KOPT-K1 (cell line): ENCODE data around the gene ELK4.
"Not testable (repeated sequence)": the region's sequence is repeated elsewhere in the genome, so short reads cannot be mapped to it uniquely, and the experiment has no call there.

ENCODE experiments used
- H3K27ac ChIP-seq: fragments of 200-600 bp; sonication (generic); 2 replicates; pipeline ENCODE4 v1.5.1; 2016; ENCODE audit warnings: antibody characterized with exemption, mild to moderate bottlenecking, low read depth, low read length; ENCODE audit not compliant: poor library complexity, severe bottlenecking
- H3K36me3 ChIP-seq: fragments of 200-600 bp; sonication (generic); 2 replicates; pipeline ENCODE4 v1.5.1; 2017; ENCODE audit warnings: antibody characterized with exemption, mild to moderate bottlenecking, low read length, moderate library complexity; ENCODE audit not compliant: insufficient read depth
- H3K9me3 ChIP-seq: fragments of 200-600 bp; sonication (generic); 2 replicates; pipeline ENCODE4 v1.5.1; 2017; ENCODE audit warnings: antibody characterized with exemption, low read length, mild to moderate bottlenecking; ENCODE audit not compliant: insufficient read depth, poor library complexity, severe bottlenecking

Gene ELK4

GRCh38 chr1:205650241-205650640, 18.4 kb upstream of the ELK4 start:
- Histone ChIP-seq H3K36me3 (no peaks in the 10 kb centered on the region), H3K27ac (no peak overlapping the region)

GRCh38 chr1:205645519-205645918, 13.7 kb upstream of the ELK4 start:
- no peak overlapping the region for H3K27ac ChIP-seq

More at GRCh38 chr1:205650241-205650640, 18.4 kb upstream of the ELK4 start:
- no peaks in the 10 kb centered on the region for H3K9me3 ChIP-seq

GRCh38 chr1:205642679-205643307, 11.0 kb upstream of the ELK4 start:
- no peaks in the 10 kb centered on the region for H3K9me3 ChIP-seq
- H3K27ac ChIP-seq = no peak overlapping the region
- H3K36me3 ChIP-seq = no peaks in the 10 kb centered on the region

More at GRCh38 chr1:205645519-205645918, 13.7 kb upstream of the ELK4 start:
- H3K9me3 ChIP-seq = no peaks in the 10 kb centered on the region
- H3K36me3 ChIP-seq = no peaks in the 10 kb centered on the region

GRCh38 chr1:205639567-205639966, 7.8 kb upstream of the ELK4 start:
- Histone ChIP-seq H3K36me3 (no peaks in the 10 kb centered on the region), H3K27ac (no peak overlapping the region), H3K9me3 (no peaks in the 10 kb centered on the region)

- Histone ChIP-seq H3K9me3 (no peaks in the 10 kb centered on the region), H3K36me3 (no peaks in the 10 kb centered on the region), H3K27ac (no peak overlapping the region)
Measured at GRCh38 chr1:205637854-205638468, 6.2 kb upstream of the ELK4 start.

DNA sequence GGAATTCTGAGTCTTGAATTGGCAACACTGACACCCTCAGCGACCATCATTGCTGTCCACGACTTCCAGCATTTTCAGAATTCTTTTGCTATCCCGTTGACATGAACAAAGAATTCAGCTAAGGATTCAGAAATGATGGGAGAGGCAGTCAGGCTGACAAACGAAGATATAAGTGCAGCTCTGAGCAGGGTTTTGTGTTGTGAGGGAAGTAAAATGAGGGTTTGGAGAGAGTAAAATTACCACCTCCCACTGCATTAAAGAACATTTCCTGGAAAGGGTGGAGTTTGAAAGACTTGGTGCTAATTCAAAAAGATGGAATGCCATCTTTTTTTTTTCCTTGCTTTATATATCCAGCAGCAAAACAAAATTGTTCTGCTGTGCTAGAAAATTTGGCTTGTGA, 4.9 kb upstream of the ELK4 start:
- Histone ChIP-seq H3K36me3 (no peaks in the 10 kb centered on the region), H3K9me3 (no peaks in the 10 kb centered on the region), H3K27ac (no peak overlapping the region)

DNA sequence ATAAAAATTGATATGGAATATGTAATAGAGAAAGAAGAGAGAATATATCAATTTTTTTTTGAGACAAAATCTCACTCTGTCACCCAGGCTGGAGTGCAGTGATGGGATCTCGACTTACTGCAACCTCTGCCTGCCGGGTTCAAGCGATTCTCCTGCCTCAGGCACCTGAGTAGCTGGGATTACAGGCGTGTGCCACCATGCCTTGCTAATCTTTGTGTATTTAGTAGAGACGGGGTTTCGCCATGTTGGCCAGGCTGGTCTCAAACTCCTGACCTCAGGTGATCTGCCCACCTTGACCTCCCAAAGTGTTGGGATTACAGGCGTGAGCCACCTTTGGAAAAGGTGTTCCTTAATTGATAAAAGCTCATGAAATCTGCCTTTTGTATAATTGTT, 4.3 kb upstream of the ELK4 start:
- not testable (repeated sequence) for H3K36me3 ChIP-seq, H3K27ac ChIP-seq

DNA sequence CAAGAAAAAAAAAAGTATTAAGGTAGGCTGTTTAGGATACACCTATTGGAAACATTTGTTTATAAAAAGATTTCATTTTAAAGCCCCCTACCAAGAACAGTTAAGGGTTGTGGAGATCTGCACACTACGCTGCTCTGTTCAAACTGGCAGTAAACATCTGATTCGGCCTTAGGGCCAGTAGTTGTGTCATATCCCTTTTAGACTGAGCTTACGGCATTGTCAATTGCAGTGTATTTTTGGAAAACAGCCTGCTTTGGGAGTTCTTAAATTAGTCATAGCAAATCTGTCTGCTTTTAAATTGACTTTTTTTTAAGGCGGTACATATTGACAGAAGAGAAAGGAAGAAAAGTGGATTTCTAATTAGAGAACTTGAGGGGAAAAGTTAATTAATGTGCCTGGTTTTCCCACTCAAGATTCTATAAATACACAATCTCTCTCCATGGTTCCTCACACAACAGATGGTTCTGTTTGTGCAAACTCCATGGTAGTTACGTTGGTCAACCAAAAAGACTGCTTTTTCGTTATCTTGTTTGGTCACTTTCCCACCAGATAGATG, 1.7 kb upstream of the ELK4 start:
- Histone ChIP-seq H3K9me3 (no peaks in the 10 kb centered on the region), H3K27ac (no peak overlapping the region), H3K36me3 (0 out of 2 replicates have a peak, but pooled peaks cover 2% of the 10 kb centered on the region)

More for the DNA sequence above, 4.3 kb upstream of the ELK4 start:
- not testable (repeated sequence) for H3K9me3 ChIP-seq

DNA sequence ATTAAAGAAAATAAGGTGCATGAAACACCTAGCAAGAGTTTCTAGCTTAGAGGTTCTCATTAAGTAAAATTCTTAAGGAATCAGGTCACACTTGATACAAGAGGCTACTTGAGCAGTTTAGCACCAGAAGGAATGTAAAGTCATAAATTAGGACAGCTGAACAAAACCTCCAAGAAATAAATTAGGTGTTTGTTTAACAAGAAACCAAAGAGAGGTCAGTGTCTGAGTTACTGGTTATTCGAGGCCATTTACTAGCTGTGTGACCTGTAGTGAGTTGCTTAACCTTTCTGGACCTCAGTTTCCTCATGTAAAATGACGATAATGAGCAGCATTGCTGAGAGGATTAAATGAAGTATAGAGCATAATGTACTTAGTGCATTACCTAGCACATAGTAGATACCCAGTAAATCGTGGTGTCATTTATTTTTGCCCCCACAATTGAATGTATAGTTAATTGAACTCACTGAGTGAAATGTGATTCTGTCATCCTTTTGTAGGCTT, 908 bp upstream of the ELK4 start:
- peak overlapping the region; percentile 83 for H3K27ac ChIP-seq
- H3K9me3 ChIP-seq = no peaks in the 10 kb centered on the region
- H3K36me3 ChIP-seq = peaks cover 10% of the 10 kb centered on the region; the same call in 1 of the 2 replicates

- Histone ChIP-seq H3K27ac (peak overlapping the region; percentile 83), H3K36me3 (peaks cover 19% of the 10 kb centered on the region), H3K9me3 (no peaks in the 10 kb centered on the region)
Measured at GRCh38 chr1:205631010-205631767, 622 bp downstream of the ELK4 start.

- Histone ChIP-seq H3K9me3 (no peaks in the 10 kb centered on the region), H3K27ac (peak overlapping the region; percentile 83), H3K36me3 (peaks cover 23% of the 10 kb centered on the region)
Measured at GRCh38 chr1:205630651-205631009, 1.2 kb downstream of the ELK4 start.

DNA sequence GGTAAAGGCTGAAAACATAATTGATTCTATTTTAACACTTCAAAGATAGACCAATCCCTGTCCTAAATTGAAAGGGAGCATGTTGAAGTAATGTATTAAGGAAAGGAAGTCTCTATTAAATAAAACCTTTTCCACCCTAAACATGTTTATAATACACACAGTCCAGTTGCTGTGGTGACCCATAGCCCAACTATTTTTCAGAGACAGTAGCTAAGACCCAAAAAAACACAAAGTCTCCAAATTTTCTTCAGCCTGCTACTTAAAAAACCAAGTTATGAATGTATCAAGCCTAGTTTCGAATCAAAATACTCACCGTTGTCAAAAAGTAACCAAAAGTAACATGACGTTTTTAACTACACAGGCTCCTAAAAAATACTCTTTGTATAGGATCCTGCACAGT, 1.6 kb downstream of the ELK4 start:
- Histone ChIP-seq H3K9me3 (no peaks in the 10 kb centered on the region), H3K27ac (peak overlapping the region; percentile 83), H3K36me3 (peaks cover 26% of the 10 kb centered on the region)

- Histone ChIP-seq H3K36me3 (peaks cover 31% of the 10 kb centered on the region), H3K27ac (peak overlapping the region; percentile 83), H3K9me3 (no peaks in the 10 kb centered on the region)
Measured at GRCh38 chr1:205629751-205630150, 2.1 kb downstream of the ELK4 start.

GRCh38 chr1:205627956-205628355, 3.9 kb downstream of the ELK4 start:
- peaks cover 49% of the 10 kb centered on the region for H3K36me3 ChIP-seq
- no peak overlapping the region for H3K27ac ChIP-seq
- H3K9me3 ChIP-seq = no peaks in the 10 kb centered on the region

DNA sequence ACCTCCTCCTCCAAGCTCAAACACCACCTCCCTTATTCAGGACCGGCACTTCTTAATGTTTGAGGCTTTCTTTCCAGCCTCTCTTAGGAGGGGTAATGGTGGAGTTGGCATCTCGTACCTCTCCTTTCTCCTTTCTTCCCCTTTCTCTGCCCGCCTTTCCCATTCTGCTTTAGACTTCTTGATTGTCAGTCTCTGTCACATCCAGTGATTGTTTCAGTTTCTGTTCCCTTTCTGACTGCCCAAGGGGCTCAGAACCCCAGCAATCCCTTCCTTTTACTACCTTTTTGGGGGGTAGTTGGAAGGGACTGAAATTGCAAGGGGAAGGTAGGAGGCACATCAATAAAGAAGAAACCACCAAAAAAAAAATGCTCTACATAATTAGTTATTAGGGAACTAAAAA, 5.6 kb downstream of the ELK4 start:
- peaks cover 66% of the 10 kb centered on the region for H3K36me3 ChIP-seq
- H3K27ac ChIP-seq = no peak overlapping the region
- H3K9me3 ChIP-seq = no peaks in the 10 kb centered on the region
